ENCODE measurements around the gene RAB18.
"Not testable (repeated sequence)": the region's sequence is repeated elsewhere in the genome, so short reads cannot be mapped to it uniquely, and the experiment has no call there.

The RAB18 gene

GRCh38 chr10:27503498-27504006 lies 552 bp upstream of the RAB18 start:
- DNase-seq (ENCODE audit: extremely low read depth in 1 of 2, low read depth in 1 of 2): no peak

GRCh38 chr10:27504808-27505460 lies 830 bp downstream of the RAB18 start:
- DNase-seq (ENCODE audit: extremely low read depth in 1 of 2, low read depth in 1 of 2): no peak

DNA sequence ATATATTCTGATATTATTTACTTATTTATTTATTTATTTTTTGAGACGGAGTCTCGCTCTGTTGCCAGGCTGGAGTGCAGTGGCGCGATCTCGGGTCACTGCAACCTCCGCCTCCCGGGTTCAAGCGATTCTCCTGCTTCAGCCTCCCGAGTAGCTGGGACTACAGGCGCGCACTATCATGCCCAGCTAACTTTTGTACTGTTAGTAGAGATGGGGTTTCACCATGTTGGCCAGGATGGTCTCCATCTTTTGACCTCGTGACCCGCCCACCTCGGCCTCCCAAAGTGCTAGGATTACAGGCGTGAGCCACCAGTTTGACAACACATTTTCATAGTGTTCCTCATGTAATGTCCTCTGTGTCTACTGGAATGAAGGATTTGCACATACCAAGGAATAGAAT lies 1.4 kb downstream of the RAB18 start:
- not testable (repeated sequence) for DNase-seq (ENCODE audit: extremely low read depth in 1 of 2, low read depth in 1 of 2)

GRCh38 chr10:27506280-27506679 lies 2.2 kb downstream of the RAB18 start:
- no peak for DNase-seq (ENCODE audit: extremely low read depth in 1 of 2, low read depth in 1 of 2)

- DNase-seq (ENCODE audit: extremely low read depth in 1 of 2, low read depth in 1 of 2): no peak
Observed at GRCh38 chr10:27512548-27512947, 8.4 kb downstream of the RAB18 start.

DNA sequence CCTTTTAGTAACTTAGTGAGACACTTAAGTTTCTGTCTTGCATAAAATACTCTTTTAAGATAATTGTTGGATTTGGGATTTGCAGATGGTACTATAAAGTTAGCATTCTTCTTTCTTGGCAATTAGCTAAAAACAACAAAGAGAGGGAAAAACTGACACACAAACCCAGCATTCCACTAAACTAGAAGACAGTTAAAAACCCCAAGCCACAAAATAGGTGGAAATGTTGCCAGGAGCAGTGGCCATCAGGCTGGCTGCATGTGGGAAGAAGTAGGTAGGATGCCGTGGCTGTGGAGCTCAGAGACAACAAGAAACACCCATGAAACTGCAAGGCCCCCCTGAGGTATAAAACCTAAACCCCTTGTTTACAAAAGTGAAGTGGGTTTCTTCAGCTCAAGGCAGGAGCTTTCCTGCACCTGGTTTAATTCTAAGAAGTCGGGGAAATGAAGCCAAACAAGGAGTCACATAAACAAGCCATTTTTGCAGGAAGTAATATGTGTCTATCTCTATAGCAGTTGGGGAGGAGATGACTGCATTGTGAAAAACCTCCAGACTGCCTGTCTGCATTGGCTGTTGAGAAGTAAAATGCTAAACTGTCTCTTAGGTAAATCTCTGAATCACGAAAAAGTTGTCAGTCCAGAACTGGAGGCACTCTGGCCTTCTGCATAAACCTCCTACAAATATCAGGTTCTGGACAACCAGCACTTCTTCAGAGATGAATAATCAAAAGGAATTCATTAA lies 9.5 kb downstream of the RAB18 start:
- no peak for DNase-seq (ENCODE audit: extremely low read depth in 1 of 2, low read depth in 1 of 2)

DNA sequence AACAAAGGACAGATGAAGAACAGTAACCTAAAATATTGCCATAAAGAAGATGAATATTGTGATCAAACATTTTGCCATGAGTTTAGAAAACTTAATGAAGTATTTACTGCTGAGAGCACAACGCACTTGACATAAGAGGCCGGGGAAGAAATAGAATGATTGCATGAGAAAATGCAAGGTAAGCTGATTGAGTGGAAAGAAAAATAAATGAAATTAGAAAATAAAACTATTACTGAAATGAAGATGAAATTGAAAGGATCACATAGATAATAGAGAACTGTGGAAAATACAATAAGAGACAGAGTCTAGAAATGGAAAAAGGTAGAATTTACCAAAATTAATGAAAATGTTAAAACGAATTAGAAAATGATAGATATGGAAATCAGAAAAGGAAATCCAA lies 10.1 kb downstream of the RAB18 start:
- no peak for DNase-seq (ENCODE audit: extremely low read depth in 1 of 2, low read depth in 1 of 2)

GRCh38 chr10:27518261-27518660 lies 14.2 kb downstream of the RAB18 start:
- DNase-seq (ENCODE audit: extremely low read depth in 1 of 2, low read depth in 1 of 2): no peak

- DNase-seq (ENCODE audit: extremely low read depth in 1 of 2, low read depth in 1 of 2): no peak
Observed at GRCh38 chr10:27525819-27526218, 21.7 kb downstream of the RAB18 start.

- no peak for DNase-seq (ENCODE audit: extremely low read depth in 1 of 2, low read depth in 1 of 2)
Observed at GRCh38 chr10:27526242-27526641, 22.1 kb downstream of the RAB18 start.

- no peak for DNase-seq (ENCODE audit: extremely low read depth in 1 of 2, low read depth in 1 of 2)
Observed at GRCh38 chr10:27527666-27528295, 23.7 kb downstream of the RAB18 start.

GRCh38 chr10:27529010-27529783 lies 25.1 kb downstream of the RAB18 start:
- no peak for DNase-seq (ENCODE audit: extremely low read depth in 1 of 2, low read depth in 1 of 2)

DNA sequence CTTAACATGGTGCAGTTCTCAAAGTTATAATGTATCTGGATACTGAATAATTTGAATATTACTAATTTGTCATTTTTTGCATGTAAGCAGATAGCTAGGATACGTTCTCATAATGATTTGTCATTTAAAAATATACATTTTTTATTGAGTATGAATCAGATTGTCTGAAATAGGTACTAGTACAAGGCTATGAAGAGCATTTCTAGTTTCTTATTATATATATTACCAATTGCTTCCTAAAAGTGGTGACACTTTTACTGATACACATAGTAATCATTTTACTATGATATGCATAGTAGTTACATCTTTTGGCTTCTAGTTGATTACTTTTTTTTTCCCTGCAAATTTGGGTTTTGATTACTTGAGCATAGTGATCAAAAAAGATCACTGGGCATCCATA lies 26.4 kb downstream of the RAB18 start:
- DNase-seq (ENCODE audit: extremely low read depth in 1 of 2, low read depth in 1 of 2): no peak

DNA sequence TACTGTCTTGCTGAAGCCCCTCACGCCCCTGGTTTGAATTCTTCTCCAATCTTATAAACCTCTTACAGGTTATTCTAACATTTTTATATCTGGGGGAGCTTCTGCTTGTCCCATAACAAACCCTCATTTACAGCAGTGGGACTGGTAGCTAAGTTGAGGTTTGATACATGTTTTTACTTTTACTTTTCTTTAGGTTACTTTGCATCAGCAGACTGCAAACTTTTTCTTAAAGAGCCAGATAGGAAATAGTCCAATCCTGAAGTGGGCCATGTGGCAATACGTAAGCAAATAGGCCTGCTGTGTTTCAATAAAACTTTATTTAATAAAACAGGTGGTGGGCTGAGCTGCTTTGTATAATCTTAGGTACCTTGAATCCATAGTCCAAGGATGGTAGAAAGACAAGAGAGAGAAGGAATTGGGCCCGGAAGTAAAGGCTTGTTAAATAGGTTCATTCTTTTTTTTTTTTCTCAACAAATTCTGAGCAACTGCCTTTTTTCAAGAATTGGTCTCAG lies 27.3 kb downstream of the RAB18 start:
- DNase-seq (ENCODE audit: extremely low read depth in 1 of 2, low read depth in 1 of 2): no peak

DNA sequence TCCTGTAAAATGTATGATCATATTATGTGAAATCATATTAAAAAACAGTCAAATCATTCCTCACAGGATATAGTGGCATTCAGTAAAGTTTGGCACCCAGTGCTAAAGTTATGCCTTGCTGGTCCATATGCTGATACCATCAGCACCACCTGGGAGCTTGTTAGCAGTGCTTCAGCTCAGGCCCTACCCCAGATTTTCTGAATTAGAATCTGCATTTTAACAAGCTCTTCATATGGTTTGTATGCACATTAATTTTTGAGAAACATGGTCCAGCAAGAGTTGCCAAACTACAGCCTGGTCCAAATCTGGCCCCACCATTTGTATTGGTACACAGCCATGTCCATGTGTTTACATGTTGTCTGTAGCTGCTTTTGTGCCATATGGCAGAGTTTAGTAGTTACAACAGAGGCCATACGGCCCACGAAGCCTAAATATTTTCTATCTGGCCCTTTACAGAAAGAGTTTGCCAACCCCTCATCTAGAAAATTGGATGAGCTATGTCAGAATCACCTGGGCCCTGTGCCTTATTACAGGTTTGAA lies 30.1 kb downstream of the RAB18 start:
- no peak for DNase-seq (ENCODE audit: extremely low read depth in 1 of 2, low read depth in 1 of 2)

DNA sequence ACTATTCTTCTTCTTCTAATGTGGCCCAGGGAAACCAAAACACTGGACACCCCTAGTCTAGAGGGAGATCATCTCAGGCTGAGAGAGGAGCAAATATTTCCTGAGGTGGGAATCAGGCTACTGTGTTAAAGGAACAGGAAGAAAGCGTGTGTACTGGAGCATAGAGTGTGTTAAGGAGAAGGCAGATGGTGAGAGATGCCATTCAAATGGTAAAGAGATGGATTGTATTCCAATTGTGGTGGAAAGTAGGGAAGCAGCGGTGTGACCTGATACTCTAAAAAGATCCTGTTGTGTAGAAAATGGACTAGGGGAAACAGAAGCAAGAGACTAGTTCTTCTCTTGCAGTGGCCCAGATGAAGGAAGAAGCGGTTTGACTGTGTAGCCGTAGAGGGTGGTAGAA lies 31.2 kb downstream of the RAB18 start:
- DNase-seq (ENCODE audit: extremely low read depth in 1 of 2, low read depth in 1 of 2): no peak

GRCh38 chr10:27536437-27536836 lies 32.3 kb downstream of the RAB18 start:
- DNase-seq (ENCODE audit: extremely low read depth in 1 of 2, low read depth in 1 of 2): no peak

- no peak for DNase-seq (ENCODE audit: extremely low read depth in 1 of 2, low read depth in 1 of 2)
Observed at GRCh38 chr10:27537166-27537565, 33.1 kb downstream of the RAB18 start.

- no peak for DNase-seq (ENCODE audit: extremely low read depth in 1 of 2, low read depth in 1 of 2)
Observed at GRCh38 chr10:27537787-27538186, 33.7 kb downstream of the RAB18 start.

GRCh38 chr10:27540672-27541071 lies 36.6 kb downstream of the RAB18 start:
- DNase-seq (ENCODE audit: extremely low read depth in 1 of 2, low read depth in 1 of 2): no peak
